SHP77 (cell line): ENCODE results near the gene SFSWAP.
"Not testable (repeated sequence)": the region's sequence is repeated elsewhere in the genome, so short reads cannot be mapped to it uniquely, and the experiment has no call there.

ENCODE experiments used
- DNase-seq, 2 experiments: peaks; one replicate each; lab custom pipeline; 2025; lab: John Stamatoyannopoulos, UW

Gene SFSWAP

DNA sequence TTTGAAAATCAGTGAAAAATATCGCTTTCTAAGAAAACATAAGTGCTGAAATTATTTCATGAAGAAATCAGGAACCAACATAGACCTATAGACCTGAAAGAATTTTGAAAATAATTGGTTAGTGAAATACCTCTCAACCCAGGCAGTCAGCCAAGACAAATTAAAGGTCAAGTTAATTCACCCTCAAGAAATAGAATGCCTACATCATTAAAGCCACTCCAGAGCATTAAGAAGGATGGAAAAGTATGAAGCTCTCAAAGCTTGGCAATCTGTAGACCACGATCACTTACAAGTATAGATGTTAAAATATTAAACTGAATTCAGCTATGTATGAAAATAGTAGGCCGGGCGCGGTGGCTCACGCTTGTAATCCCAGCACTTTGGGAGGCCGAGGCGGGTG is 48.3 kb downstream of the SFSWAP start:
- DNase-seq: no peak

DNA sequence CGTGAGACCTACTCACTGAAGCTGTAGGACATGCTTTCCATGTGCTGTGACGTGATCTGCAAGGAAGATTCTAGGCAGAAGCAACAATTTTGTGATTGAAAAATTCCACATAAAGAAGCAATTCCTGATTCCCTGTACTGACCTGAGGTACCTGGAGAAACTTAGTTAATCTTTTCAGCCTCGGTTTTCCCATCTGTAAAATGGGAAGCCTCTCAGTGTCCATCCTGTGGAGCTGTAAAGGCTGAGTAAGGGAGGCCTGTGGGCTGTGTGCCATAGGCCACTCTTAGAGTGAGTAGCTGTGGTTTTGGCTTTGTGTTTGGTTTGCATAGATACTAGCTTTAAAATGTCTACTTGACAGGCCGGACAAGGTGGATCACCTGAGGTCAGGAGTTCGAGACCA is 50.7 kb downstream of the SFSWAP start:
- DNase-seq: no peak

DNA sequence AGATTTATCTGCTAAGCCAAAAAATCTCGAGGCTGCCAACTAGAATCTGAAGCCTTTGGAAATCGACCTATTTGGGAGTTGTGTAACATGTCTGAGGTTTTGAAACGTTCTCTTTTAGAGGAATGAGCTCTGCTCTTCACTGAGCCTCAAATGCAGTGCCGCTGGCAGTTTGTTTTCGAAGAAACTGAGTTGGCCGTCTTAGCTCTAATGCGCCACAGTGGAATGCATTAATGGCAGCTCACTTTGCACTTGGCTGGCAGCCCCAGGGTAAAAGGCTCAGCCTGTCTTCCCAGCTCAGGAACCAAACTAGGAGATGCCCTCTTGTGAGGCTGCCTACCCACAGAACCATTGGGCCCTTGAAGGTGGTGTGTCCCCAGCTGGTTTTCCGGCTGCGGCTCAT is 53.8 kb downstream of the SFSWAP start:
- DNase-seq: no peak

DNA sequence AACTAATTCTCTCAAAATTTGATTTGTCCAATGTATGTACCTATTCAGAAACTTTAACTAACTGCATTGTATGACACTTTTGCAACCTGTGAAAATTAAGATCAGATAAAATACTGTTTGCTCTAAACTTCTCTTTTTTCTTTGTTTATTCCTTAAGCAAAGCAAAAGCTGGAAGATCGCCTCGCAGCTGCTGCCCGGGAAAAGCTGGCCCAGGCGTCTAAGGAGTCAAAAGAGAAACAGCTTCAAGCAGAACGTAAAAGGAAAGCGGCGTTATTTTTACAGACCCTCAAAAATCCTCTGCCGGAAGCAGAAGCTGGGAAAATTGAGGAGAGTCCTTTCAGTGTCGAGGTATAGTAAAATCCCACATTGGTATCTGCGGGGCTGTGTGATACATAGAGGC is 55.1 kb downstream of the SFSWAP start:
- no peak for DNase-seq

DNA sequence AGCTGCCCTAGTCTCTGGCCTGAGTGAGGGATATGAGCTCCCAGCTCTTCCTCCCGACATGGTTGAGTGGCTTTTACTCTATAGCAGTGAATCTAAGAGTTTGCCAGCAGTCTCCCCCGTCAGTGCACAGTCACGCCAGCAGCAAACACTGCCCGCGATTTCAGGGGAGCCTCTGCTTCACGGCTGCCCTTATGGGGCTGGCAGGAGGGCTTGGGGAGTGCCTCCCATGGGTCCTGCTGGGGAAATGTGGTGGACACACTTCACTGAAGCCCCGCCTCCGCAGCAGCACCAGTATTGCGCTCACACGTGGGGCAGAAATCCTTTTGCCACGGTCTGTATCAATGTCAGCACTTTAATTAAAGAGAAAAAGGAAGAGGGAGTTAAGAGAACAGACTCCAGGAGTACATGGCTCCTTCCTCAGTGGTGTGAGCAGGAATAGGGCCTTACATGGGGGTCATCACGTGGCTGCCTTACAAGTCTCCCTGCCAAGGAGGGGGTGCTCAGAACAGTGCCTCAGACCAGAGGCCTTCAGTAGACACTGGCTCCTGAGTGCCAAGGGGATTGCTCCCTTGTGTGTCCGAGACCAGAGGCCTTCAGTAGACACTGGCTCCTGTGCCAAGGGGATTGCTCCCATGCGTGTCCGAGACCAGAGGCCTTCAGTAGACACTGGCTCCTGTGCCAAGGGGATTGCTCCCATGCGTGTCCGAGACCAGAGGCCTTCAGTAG is 55.7 kb downstream of the SFSWAP start:
- DNase-seq: no peak

DNA sequence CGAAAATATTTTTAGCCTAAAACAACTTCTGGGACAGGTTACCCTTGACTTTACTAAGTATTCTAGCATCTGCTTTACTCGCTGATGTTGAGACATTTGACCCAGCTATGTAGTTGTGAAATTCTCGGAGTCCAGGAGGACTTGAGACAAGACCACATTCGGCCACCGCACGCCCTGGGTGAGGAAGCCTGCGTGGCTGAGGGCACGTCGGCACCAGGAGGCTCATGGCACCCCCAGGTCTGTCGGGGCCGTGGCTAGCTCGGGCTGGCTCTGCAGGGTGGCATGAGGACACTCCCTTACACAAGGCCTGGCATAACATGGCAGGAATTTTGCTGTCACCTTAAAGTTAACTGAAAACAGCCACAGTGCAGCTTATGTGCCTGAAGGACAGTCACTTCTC is 59.2 kb downstream of the SFSWAP start:
- DNase-seq: no peak

DNA sequence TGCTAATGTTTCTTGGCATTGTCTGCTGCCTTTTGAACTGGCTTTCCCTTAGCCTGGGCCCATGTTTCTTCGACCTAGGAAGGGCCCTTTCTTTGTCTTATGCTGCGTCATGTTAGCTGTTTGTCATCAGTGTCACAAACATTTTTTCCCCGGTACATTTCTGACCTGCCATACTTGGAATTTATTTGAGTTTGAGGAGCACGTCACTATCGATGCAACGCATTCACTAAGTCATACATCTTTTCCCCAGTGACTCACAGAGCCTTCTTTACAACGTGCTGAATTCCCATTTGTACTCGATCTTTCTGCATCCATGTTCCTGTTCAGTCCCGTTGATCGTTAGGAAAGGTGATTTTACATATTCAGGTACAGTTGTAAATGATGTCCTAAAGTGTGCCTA is 61.1 kb downstream of the SFSWAP start:
- no peak for DNase-seq

DNA sequence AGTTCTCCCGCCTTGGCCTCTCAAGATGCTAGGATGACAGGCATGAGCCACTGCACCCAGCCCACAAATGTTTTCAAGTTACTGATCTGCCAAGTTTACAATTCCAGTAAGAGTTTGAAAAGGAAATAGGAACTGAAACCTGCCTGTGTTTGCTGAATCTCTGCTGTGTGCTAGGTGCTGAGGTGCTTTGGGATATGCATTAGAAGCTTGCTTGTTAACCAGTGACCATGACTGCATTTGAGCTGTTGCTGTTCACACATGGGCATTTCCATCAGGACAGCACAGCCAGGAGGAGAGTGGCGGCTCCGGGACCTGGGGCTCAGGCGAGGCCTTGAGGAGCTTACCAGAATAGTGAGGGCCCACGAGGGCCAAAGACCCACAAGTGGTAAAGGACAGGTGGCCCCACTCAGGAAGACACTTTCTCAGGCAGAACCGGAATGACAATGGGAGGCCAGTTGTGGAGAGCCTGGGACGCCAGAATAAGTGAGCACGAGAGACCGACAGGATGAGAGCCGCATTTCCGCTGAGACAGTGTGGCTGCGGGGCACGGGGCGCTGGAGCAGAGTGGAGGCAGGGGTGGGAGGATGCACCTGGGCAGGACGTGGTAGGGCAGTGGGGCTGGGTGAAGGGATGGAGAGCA is 62.8 kb downstream of the SFSWAP start:
- DNase-seq: no peak

DNA sequence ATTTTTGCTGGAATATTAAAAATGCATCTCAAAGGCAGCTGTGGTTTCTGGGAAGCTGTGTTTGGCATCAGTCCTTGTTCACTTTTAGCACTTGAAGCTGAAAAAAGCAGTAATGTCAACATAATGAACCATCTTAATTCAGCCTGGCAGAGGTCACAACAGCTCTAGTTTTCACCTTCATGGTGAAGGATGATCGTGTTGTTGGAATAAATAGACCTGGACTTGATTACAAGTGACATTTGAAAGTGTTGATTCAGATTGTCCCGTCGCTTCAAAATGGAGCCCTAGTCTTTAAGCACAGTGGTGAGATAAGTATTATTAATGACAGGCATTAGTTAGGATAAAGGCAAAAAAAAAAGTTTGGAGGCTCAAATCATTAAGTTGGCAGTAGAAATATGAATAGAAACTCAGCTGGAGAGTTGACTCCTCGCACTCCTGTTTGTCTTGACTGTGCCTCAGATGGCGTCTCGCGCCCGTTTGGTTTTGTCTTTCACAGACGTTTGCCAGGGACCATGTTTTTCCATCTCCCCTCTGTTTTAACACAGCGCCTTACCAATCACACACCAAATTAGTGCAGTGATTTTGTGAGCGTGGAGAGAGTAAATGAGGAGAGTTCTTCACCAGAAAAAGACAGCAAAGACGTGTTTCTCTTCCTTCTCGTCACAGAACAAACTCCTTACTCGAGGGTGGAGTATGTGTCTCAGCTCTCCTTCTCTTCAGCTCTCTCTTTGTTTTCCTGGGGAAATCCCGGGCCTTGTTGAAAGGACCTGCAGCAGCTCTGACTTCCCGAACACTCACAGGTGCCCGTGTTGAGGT is 63.9 kb downstream of the SFSWAP start:
- no peak for DNase-seq

DNA sequence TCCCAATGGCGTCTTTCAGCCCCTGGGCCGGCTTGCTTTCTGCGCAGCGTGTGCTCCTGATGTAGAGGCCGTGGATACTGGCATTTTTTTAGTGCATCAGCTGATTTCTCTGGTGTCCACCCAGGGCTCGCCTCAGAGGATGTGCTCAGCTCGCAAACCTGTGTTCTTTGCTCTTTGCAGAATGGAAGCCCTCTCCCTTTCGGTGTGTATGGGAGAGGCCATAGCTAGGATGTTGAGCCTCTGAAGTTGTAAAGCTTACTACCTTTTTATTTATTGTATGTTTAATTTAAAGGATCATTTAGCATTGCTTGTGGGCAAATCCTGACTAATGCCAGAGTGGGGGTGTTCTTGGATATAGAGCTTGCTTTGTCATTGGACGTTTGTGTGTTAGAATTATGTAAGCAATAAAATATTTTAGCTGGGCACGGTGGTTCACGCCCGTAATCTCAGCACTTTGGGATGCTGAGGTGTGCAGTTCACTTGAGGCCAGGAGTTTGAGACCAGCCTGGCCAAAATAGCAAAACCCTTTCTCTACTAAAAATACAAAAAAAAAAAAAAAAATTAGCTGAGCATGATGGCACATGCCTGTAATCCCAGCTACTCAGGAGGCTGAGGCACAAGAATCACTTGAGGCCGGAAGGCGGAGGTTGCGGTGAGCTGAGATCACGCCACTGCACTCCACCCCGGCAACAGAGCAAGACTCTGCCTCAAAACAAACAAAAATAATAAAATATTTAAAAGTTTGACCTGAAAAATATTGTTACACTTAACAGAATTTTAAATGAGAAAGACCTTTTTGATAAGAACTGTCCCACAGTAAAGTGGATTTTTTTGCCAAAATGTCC is 64.7 kb downstream of the SFSWAP start:
- no peak for DNase-seq

DNA sequence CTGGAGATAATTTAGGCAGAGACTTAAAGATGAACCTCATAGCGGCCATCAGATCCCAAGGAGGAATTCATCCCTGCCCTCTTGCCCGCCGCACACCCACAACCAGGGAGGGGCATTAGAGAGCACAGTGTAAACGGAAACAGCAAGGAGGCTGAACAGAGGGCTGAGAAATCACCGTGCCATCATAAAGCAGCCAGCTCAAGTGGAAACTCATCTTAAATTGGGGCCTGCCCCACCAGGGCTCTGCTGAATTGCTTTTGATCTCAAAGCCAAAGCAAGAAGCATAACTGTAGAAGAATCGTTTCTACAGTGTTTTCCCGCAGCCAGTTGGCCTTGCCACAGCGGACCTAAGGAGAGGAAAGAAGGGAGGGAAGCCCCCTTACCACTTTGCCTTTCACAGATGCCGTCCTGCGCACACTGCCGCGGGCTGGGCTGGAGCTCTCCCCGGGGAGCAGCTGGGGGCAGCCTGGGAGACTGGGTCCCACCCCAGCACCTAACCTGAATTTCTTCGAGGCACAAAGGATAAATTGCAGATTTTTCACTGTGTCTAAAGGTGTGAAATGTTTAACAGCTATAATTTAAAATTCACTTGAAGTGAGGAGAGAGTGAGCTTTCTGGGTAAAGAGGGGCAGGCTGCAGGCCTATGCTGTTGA is 65.5 kb downstream of the SFSWAP start:
- DNase-seq: no peak

DNA sequence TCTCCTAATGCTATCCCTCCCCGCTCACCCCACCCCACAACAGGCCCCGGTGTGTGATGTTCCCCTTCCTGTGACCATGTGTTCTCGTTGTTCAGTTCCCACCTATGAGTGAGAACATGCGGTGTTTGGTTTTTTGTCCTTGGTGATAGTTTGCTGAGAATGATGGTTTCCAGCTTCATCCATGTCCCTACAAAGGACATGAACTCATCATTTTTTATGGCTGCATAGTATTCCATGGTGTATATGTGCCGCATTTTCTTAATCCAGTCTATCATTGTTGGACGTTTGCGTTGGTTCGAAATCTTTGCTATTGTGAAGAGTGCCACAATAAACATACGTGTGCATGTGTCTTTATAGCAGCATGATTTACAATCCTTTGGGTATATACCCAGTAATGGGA is 66.4 kb downstream of the SFSWAP start:
- DNase-seq: not testable (repeated sequence)

DNA sequence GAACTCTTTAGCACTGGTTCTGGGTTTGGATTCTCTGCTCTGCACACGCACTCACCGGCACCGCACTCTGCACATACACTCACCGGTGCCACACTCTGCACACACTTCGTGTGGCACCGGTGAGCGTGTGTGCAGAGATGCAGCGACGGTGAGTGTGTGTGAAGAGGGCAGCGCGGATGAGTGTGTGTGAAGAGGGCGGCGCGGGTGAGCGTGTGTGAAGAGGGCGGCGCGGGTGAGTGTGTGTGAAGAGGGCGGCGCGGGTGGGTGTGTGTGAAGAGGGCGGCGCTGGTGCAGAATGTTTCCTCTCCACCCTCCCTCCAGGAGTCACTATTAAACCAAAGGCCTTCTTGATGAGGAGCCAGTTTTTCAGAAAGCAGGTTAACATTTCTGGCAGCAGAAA is 68.1 kb downstream of the SFSWAP start:
- no peak for DNase-seq

DNA sequence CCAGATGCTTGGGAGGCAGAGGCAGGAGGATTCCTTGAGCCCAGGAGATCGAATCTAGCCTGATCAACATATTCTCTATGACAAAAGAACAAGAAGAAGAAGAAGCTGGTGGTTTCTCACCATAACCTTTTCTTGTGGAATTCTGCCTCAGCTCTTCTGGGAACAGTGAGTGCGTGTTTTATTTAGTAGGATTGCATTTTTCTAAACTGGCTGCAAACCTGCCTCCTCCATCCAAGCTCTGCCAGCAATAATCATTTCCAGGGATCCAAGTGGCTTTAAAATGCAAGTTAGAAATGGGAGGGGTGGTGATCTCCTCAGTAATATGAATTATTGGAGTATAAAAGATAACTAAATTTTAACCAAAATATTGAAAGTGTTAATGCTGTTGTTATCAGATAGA is 71.2 kb downstream of the SFSWAP start:
- no peak for DNase-seq

DNA sequence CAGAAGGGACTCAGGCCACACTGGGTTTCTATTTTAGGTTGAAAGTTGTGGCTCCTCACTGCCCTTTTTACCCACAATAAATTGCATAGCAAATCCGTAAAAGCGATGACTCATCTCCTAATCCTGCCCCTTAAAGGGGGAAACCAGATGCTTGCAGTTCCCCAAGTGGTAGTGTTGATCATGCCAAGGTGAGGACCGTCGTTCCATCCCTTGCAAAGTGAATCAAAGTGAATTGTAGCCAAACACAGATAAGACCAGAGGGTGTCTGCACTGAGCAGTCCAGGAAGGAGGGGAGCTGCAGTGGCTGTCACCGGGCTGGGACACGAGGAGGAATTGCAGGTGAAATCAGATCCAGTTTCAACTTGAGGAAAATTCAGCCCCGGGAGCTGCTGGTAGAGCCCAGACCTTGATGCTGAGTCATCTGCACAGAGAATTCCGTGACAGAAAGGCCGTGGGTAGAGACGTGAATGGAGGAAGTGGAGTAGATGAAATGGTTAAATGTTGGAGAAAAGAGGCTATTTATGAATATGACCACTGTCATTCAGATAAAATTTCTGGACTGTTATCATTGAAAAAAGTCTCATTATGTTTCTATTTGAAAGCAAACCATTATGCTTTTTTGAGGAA is 73.1 kb downstream of the SFSWAP start:
- DNase-seq: no peak

DNA sequence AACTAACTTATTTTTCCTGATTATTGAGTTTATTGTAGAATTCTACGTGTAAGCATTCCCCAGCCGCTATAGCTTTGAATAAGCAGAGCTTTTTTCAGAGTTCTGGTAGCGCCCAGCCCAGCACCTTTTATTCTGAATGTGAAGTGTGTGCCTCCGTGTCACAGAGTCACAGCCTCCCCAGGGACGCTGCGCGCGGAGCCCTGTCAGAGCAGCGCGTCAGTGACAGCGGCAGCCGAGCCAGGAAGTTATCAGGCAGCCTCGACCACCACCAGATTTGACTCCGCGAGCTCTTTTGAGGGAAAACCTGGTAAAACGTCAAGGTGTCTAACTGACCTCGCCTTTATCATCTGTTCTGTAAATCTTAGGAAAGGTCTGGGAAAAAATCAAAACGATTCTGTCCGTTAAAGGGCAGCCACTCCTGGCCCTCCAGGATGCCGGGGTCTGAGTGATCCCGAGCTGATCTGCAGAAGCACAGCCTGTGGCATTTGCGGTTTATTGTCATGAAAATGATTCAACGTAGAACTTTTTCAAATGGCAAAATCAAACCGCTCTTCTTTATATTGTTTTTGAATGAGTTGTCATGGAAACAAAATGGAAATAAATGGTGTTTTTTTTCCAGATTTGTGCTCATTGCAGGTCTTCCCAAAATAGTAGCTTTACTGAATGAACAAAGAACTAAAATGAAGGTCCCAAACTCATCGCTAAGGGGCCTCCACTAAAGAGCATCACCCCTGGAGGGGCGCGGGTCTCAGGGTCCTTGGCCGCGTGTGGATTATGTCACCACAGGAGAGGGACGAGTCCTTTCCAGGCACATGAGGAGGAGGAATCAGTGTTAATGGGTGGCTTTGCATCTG is 74.2 kb downstream of the SFSWAP start:
- no peak for DNase-seq

DNA sequence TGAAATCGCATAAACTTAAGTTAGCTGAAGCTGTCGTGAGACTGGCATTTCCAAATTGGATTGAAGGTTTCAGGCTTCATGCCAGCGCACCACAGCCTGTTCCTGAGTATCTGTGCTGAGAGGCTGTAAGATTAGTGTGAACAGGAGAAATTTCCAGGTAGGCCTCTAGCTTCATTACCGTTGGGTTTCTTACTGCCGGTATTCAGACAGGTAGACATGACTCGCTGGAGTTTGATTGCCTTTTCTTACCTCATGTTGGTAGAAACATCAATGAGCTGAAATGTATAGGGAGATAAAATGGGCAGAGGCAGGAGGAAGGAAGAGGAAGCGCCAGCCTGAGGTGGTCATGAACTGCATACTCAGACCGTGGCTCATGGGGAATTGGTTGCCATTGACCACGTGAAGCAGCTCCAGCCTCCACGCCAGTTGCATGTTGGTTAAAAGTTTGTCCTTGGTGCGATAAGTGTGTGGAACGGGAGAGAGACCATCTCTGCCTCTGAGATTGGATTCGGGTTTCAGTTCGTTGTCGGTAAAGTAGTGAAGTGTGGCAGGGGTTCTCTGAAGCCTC is 75.0 kb downstream of the SFSWAP start:
- no peak for DNase-seq

DNA sequence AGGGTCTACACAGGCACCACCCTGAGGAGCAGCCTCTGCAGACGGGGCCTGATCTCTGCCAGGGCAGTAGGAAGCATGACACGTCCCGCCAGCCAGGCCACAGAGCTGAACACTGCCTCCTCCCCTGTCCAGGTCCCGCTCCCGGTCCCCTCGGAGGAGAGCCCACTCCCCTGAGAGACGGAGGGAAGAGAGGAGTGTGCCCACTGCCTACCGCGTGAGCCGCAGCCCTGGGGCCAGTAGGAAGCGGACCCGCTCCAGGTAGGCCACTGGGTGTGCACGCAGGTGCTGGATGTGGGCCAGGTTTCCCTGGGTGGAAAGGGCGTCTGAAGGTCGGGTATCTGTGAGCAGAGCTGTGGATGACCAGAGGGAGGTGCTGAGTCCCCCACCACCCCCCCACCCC is 75.4 kb downstream of the SFSWAP start:
- no peak for DNase-seq

DNA sequence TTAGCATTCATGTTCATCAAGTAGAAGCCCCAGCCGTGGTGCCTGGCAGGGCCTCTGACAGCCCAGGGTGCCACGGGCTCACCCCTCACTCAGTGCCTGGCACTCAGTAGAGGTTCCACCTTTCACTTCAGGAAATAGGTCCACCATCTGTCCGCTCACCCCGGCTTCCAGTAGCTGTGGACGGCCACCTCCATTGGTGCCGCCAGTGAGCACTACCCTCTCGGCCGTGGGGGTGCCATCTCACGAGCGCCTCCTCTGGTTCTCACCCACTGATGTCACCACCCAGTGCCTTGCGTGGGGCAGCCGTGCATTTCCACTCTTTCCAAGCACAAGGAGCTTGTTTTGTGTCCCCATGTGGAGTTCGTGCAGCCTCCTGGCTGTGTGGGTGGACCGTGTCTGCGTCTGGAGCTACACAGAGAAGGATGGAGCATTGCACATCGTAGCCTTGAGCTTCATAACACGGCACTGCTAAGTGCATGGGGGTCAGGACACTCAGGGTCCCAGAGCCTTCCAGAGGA is 76.3 kb downstream of the SFSWAP start:
- no peak for DNase-seq

DNA sequence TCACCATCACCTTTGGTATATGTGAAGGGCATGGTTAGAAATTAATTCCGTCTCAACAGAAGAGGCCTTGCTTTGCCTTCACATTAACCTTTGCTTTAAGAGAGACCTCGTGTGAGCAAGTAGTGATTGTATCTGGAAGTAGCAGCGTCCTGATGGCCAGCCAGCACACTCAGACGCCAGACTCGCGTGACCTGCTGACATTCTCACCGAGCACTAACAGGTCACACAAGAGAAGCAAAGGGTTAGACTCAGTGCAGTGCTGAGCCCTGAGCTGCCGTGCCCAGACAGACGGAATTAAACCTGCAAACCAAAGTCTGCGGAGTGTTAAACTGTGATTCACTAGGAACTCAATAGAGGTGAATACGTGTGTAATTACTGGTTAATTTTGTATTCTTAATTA is 77.2 kb downstream of the SFSWAP start:
- DNase-seq: no peak
